ENCODE results near the gene BEST2.
"Not testable (repeated sequence)": the region's sequence is repeated elsewhere in the genome, so short reads cannot be mapped to it uniquely, and the experiment has no call there.

Gene BEST2

DNA sequence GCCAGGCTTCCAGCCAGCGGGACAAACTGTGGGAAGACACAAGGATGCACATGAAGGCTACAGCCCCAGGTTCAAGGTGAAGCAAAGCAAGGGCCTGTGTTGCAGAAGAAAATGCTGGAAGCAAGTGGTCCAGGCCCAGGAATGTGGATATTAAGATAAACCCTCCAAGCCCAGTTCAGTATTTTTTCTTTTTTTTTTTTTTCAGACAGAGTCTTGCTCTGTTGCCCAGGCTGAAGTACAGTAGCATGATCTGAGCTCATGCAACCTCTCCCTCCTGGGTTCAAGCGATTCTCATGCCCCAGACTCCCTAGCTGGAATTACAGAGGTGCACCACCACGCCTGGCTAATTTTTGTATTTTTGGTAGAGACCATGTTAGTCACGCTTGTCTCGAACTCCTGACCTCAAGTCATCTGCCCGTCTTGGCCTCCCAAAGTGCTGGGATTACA lies 45.6 kb downstream of the BEST2 start:
- in situ Hi-C loops (cut with MboI; ENCODE audit: low sequenced_read_pairs), result no loop called here

DNA sequence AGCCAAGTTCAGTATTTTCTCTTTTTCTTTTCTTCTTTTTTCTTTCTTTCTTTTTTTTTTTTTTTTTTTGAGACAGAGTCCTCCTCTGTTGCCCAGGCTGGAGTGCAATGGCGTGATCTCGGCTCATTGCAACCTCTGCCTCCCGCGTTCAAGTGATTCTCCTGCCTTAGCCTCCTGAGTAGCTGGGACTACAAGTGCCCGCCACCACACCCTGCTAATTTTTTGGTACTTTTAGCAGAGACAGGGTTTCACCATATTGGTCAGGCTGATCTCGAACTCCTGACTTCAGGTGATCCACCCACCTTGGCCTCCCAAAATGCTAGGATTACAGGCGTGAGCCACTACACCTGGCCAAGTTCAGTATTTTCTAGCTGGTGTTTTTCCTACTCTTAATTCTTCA lies 46.0 kb downstream of the BEST2 start:
- in situ Hi-C loops (cut with MboI; ENCODE audit: low sequenced_read_pairs), result not testable (repeated sequence)

DNA sequence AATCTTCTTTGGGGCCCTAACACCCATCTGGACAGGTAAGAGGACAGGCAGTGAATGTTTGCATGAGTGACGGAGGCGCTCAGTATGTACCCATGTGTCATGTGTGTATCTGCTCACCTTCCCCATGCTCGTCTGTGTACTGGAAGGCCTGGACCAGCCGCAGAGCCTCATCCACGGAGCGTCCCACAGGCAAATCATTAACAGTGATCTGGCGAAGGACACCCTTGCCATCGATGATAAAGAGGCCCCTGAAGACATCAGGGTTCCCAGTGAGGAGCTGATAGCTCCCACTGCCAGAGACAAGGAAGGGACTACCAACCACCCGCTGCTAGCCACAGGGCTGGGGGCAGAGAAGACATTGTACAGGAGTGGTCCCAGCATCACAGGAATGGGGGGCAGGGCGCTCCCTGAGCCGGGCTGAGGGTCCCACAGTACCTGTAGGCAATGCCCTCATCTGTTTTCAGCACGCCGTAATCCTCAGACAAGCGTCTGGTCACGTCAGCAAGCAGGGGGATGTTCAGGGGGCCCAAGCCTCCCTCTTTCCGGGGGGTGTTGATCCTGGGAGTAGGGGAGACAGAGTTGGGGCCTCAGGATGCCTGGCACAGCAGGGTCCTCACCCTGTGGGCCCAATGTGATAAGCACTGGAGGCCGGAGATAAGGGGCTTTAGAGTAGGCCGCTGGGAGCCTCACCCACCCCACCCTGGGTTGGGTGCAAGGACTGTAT lies 48.3 kb downstream of the BEST2 start:
- in situ Hi-C loops (cut with MboI; ENCODE audit: low sequenced_read_pairs), result no loop called here

DNA sequence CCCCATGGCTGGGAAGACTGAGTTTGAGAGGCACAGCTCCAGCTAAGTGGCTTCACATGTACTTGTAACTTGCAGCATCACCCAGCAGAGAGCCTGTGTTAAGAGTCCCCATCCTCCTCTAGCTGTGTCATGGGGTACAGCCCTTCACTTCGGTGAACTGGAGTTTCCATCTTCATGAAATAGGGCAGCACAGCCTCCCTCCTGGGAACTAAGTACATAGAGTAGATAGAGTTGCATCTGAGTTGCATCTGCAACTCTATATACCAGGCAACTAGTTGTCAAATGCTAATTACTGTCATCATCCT lies 48.8 kb downstream of the BEST2 start:
- in situ Hi-C loops (cut with MboI; ENCODE audit: low sequenced_read_pairs), result no loop called here

DNA sequence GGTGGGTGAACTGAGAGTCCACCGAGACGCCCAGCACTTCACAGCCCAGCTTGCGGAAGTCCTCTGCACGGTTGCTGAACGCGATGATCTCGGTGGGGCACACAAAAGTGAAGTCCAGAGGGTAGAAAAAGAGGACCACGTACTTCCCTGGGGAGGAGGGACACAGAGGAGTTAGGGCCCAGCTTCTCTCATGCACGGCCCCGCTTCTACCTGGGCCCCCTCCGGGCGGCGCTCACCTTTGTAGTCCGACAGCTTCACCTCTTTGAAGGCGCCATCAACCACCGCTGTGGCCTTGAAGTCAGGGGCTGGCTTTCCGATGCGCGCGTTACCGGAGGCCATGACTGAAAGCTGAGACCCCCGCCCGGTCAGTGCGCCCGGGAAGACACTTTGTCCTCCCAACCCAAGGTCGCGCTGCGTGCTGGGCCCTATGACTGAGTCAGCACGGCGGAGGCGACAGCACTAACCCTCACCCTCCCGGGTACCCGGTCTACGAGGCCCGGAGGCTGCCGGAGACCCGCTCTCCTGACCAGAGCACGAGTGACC lies 49.4 kb downstream of the BEST2 start:
- in situ Hi-C loops (cut with MboI; ENCODE audit: low sequenced_read_pairs), result no loop called here

DNA sequence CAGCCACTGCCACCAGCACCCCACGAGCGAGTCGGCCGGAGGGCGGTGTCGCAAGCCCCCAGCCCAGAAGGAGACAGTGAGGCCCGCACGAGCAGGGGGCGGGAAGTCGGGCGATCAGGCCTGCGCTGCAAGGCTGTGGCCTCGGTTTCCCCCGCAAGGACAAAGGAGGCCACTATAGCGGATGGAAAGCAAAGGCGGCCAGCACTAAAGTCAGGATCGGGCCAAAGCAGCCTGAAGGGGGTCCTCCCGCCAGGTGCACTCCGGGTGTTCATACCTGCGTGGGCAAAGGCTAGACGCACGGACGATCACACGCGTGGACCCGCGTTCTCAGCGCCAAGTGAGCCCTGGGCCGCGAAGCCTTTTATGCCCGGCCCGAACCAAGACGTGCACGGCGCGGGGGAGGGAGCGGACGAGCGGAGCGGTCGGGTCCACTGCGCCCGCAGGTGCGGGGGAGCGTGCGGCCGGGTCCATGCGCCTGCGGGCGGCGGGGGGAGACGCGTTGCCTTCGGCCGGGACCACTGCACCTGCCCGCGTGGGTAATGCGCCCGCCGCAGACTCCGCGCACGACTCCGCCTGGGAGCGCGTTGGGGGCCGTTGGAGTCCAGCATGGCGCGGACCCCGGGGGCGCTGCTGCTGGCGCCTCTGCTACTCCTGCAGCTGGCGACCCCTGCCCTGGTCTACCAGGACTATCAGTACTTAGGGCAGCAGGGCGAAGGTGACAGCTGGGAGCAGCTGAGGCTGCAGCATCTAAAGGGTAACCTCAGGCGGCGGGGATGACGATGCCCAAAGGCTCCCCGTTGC lies 50.1 kb downstream of the BEST2 start, which contains the start of the genes PRDX2 and THSD8:
Gene PRDX2, minus strand, starts transcription at position 335 of the 801 bp plus-strand sequence. CDS start 539 bp downstream, outside the sequence.
Gene THSD8, plus strand, starts transcription at position 604 of the 801 bp plus-strand sequence. Its CDS starts 3 bp downstream, at position 607.
- in situ Hi-C loops (cut with MboI; ENCODE audit: low sequenced_read_pairs), result no loop called here

DNA sequence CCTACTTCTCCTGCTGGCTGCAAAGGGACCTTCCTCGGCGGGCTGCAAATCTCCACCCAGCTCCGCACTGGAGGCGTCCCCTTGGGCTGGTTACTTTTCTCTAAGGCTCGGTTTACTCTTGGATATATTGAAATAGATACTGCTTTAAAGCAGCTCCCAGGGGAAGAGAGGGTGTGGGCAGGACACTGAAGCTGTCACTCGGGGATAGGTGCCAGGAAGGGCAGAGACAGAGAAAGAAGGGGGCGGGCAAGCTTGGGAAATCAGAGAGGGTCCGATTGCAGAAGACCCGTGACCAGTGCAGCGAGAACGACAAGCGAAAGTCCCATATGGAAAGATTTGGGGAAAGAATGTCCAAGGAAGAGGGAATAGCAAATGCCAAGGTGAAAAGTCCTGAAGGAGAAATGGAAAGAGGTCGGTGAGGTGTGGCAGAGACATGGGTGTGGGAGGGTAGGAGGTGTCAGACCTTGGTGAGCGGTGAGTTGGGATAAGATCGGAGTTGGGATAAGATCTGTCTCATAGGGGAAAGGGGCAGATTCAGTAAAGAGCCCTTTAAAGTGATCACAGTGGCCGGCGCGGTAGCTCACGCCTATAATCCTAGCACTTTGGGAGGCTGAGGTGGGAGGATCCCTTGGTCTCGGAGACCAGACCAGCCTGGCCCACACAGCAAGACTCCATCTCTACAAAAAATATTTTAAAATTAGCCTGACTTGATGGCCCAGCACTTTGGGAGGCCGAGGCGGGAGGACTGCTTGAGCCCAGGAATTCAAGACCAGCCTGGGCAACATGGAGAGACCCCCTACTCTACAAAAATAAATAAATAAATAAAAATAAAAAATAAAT lies 50.9 kb downstream of the BEST2 start:
- in situ Hi-C loops (cut with MboI; ENCODE audit: low sequenced_read_pairs), result no loop called here

DNA sequence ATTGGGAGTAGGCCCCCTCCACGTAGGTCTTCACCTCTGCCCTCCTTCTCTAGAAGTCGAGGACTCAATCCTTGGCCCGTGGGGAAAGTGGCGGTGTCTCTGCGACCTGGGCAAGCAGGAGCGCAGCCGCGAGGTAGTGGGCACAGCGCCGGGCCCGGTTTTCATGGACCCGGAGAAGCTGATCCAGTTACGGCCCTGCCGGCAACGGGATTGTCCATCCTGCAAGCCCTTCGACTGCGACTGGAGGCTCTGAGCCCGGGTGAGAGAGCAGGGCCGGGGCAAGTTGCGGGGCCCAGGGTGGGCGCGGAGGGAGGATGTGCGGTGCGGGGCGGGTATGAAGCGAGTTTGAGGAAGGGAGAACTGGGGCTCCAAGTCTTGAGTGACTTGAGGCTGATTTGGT lies 52.5 kb downstream of the BEST2 start:
- in situ Hi-C loops (cut with MboI; ENCODE audit: low sequenced_read_pairs), result no loop called here

DNA sequence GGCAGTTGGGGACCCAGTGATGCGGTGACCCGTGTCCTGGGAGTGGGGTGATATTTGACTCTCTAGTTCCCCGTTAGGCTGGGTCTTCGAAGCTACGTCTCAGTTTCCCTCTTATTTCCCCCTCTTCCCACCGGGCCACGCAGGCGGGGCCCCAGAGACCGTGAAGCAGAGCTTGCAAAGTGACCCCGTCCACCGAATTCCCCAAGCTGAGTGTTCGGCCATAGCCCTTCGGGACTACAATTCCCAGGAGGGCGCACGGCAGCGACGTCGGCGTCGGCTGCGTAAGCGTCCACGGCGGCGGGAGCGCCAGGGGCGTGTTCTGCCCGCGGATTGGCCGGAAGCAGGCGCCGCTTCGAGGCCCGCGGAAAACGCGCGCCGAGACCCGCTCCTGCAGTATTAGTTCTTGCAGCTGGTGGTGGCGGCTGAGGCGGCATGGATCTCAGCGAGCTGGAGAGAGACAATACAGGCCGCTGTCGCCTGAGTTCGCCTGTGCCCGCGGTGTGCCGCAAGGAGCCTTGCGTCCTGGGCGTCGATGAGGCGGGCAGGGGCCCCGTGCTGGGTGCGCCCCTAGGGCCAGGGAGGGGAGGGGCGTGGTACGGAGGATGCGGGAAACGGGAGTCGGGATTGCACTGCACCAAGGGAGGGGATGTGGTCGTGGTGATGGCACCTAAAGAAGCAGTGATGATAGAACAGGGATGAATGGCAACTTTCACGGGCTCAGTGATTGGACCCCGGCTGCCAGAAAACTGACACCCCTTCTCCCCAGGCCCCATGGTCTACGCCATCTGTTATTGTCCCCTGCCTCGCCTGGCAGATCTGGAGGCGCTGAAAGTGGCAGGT lies 54.9 kb downstream of the BEST2 start, which contains the start of gene RNASEH2A:
Gene RNASEH2A, plus strand, starts transcription at position 343 of the 840 bp plus-strand sequence. Its CDS starts 90 bp downstream, at position 433.
- in situ Hi-C loops (cut with MboI; ENCODE audit: low sequenced_read_pairs), result no loop called here
